NB4 (cell line): ENCODE results near the gene ENOX1.
A peak's percentile ranks its signal among the peaks of the same experiment; 100 is the strongest.

Experiments
- DNase-seq: peaks from one replicate; pipeline ENCODE4 v3.0.0; 2010; ENCODE audit warnings: low read depth
- H3K4me3 ChIP-seq: one replicate; pipeline ENCODE4 v1.5.1; 2011; ENCODE audit warnings: mild to moderate bottlenecking, low read depth, low read length, moderate library complexity
- CTCF ChIP-seq: IDR thresholded peaks from one replicate; pipeline ENCODE4 v1.5.1; 2012; ENCODE audit warnings: low read depth, low read length
- MYC ChIP-seq: IDR thresholded peaks from 2 replicates; pipeline ENCODE4 v1.6.1; 2011; ENCODE audit warnings: low read depth, low read length
- POLR2A ChIP-seq: IDR thresholded peaks from 2 replicates; pipeline ENCODE4 v1.6.1; 2011; ENCODE audit warnings: mild to moderate bottlenecking; ENCODE audit not compliant: insufficient read length; ENCODE audit errors: extremely low read depth
- TF ChIP-seq, protein P1 (sequence below): IDR thresholded peaks from 2 replicates; pipeline ENCODE4 v1.6.1; 2011; ENCODE audit warnings: low read depth, low read length

ENOX1 gene

DNA sequence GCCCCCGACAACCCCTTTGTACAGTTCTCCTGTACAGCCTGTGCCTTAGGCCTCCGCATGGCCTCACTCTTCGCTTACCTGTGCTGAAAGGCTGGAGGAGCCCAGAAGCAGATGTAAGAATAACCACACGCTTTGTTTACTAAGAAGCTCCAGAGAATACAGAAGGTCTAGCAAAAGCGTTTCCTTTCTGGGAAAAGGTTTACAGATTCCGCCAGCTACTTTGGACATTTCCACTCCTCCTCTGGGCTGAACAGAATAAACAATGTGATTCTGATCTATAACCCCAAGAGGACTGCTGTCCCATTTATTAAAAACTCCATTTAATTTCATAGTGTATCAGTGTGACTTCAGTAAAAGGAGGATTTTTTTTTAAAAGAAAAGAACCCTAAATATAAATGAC lies 424.2 kb downstream of the ENOX1 start:
- DNase-seq, result no peak

DNA sequence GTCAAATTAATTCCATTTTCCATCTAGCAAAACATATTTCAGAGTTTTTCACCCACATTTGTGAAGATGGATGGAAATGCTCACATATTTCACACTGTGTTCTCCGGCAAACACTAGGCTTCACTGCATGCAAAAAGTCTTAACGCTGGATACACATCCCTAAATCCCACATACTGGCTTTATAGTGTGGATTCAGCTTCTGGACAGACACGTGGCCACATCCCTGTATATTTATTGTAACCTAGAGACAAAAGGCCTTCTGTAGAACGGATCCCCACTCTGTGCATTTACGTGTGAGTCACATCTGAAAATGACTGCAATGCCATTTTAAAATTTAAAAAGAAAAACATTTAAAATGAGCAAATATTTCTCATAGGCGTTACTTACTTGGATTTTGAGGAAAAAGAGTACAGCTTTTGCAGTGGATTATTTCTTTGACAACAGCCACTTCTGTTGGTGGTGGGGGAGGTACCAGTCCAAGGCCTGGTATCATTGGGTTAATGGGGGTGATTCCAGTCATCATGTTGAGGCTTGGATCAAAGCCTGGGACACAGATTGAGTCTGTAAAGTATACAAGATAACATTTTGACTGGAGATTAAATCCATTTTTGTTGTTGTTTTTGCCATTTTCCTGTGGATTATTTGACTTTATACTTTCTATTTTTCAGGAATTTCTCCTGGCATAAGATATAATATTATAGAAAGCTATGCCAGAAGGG lies 425.7 kb downstream of the ENOX1 start:
- TF ChIP-seq, protein P1, sequence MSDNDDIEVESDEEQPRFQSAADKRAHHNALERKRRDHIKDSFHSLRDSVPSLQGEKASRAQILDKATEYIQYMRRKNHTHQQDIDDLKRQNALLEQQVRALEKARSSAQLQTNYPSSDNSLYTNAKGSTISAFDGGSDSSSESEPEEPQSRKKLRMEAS, result no peak
- TF ChIP-seq CTCF (no peak), POLR2A (no peak), MYC (no peak)
- DNase-seq, result no peak
- H3K4me3 ChIP-seq, result no peak overlapping the region

More for the DNA sequence above, 424.2 kb downstream of the ENOX1 start:
- H3K4me3 ChIP-seq, result no peak overlapping the region
- no peak for TF ChIP-seq MYC
- TF ChIP-seq, protein P1, result no peak
- no peak for TF ChIP-seq CTCF
- no peak for TF ChIP-seq POLR2A

GRCh38 chr13:43360171-43360570 lies 426.6 kb downstream of the ENOX1 start:
- H3K4me3 ChIP-seq, result no peak overlapping the region
- TF ChIP-seq POLR2A, result no peak
- TF ChIP-seq MYC, result no peak
- TF ChIP-seq, protein P1, result no peak
- TF ChIP-seq CTCF, result no peak
- no peak for DNase-seq

DNA sequence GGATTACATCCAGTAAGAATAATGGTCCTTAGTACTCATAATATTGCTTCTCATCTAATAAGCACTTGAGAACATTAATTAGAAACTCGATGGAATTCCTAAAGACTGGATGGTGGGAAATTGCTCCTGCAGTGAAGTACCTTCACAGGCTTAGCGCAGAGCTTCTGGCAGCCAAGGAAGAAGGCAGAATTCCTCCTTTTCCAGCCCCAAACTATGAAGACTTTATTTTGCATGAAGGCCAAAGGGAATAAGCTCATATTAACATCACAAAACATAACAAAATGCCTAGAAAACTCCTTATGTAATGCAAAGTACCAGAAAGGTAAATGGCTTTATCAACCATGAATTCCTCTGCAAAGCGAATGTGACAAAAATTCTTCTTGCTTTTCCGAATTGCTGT lies 427.2 kb downstream of the ENOX1 start:
- TF ChIP-seq MYC (no peak), CTCF (no peak)
- TF ChIP-seq, protein P1, result no peak
- DNase-seq, result no peak
- no peak overlapping the region for H3K4me3 ChIP-seq

GRCh38 chr13:43357564-43357963 lies 429.2 kb downstream of the ENOX1 start:
- TF ChIP-seq, protein P1, result no peak
- no peak for TF ChIP-seq MYC
- TF ChIP-seq CTCF, result no peak
- no peak for TF ChIP-seq POLR2A
- peak; percentile 12 for DNase-seq
- H3K4me3 ChIP-seq, result no peak overlapping the region

GRCh38 chr13:43356567-43356966 lies 430.2 kb downstream of the ENOX1 start:
- H3K4me3 ChIP-seq, result no peak overlapping the region
- no peak; the same call in 1 of the 2 replicates for TF ChIP-seq MYC
- peak; percentile 53 for DNase-seq
